ENCODE results near the gene BCL2L15. TPM values are rescaled to one million over a fixed set of nuclear protein-coding genes. Genes with fewer than 3 reads are reported as not detected.

Gene BCL2L15
- total RNA-seq, 1 donor from 2014 or later: 0.04 TPM

DNA sequence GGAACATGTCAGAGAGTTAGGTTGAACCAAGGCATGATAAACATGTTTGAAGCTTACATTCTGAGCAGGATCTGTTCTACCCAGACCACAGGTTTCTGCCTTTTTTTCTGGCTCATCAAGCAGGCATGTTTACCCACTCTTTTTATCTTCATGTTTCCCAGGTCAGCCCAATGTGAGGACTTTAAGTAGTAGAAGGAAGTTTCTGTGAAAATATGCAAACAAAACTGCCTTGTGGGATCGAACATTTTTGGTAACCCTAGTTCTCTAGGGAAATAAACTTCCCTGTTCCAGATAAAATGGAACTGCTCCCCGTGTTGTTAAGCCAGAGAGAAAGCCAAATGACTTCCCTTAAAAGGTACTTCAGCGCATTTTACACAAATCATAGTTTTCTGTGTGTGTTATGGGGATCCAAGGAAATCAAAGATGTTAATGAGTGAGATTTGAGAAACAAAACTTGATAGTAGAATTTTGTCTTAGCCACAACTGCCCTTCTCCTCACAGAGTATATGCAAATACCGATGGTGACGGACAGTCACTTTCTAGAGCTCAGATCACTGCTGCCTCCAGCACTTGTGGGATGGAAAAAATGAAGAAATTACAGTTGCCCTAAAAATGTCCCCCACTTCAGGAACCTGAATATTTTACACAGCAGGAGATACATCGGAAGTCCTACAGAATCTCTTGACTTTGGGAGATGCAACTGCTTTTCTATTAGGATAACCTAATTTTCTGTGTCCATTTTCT lies 41.0 kb upstream of the BCL2L15 start:
- peaks cover 35% of the 10 kb centered on the region for H4K20me1 ChIP-seq (ENCODE audit: low read depth)
- no peaks in the 10 kb centered on the region for H3K9me3 Mint-ChIP-seq
- TF ChIP-seq CTCF (IDR thresholded peaks at IDR 0.05) (no peak), EZH2 (IDR thresholded peaks at IDR 0.05) (no peak), EZH2phosphoT487 (IDR thresholded peaks at IDR 0.05) (no peak)
- H2AFZ ChIP-seq (replicated peaks): peak overlapping the region; percentile 87
- H3K9ac ChIP-seq: peak overlapping the region; percentile 29
- peaks cover 17% of the 10 kb centered on the region for H3K27me3 ChIP-seq
- peaks cover 21% of the 10 kb centered on the region for H3K4me1 ChIP-seq
- peaks cover 37% of the 10 kb centered on the region for H3K79me2 ChIP-seq (ENCODE audit: low read depth)
- H3K4me2 ChIP-seq: peak overlapping the region; percentile 84
- H3K27ac ChIP-seq: no peak overlapping the region
- H3K4me3 Mint-ChIP-seq: peak overlapping the region; percentile 95
- DNase-seq (ENCODE audit: low spot score): no peak
- no peaks in the 10 kb centered on the region for H3K36me3 Mint-ChIP-seq
- H3K36me3 ChIP-seq: no peaks in the 10 kb centered on the region
- H3F3A ChIP-seq (ENCODE audit: low read depth): peaks cover 13% of the 10 kb centered on the region
- peaks cover 3% of the 10 kb centered on the region for H3K27me3 Mint-ChIP-seq (ENCODE audit: insufficient read depth, low read depth)
- no peak overlapping the region for H3K27ac Mint-ChIP-seq
- H3K4me1 Mint-ChIP-seq: peaks cover 33% of the 10 kb centered on the region
- H3K4me3 ChIP-seq: peak overlapping the region; percentile 94
- H3K9me3 ChIP-seq (ENCODE audit: low read depth): no peaks in the 10 kb centered on the region

DNA sequence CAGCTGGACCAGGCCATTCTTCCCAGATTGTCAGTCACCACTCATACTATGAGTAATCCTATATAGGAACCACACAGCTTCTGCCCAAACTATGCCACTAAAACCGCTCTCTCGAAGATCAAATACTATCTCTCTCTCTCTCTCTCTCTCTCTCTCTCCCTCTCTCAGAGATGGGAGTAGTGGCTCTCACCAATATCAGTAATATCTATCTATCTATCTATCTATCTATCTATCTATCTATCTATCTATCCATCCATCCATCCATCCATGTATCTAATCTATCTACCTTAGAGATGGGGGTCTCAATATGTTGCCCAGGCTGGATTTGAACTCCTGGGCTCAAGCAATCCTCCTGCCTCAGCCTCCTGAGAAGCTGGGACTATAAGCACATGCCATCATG lies 37.1 kb upstream of the BCL2L15 start:
- H3K36me3 Mint-ChIP-seq: no peaks in the 10 kb centered on the region
- H3K9me3 Mint-ChIP-seq: no peaks in the 10 kb centered on the region
- H3K4me3 Mint-ChIP-seq: no peak overlapping the region
- Histone ChIP-seq H4K20me1 (ENCODE audit: low read depth) (no peaks in the 10 kb centered on the region), H2AFZ (replicated peaks) (no peak overlapping the region), H3K79me2 (ENCODE audit: low read depth) (no peaks in the 10 kb centered on the region), H3K4me3 (no peak overlapping the region), H3K4me2 (no peak overlapping the region), H3K27ac (no peak overlapping the region), H3K4me1 (no peaks in the 10 kb centered on the region), H3K9me3 (ENCODE audit: low read depth) (no peaks in the 10 kb centered on the region), H3K9ac (no peak overlapping the region), H3K36me3 (no peaks in the 10 kb centered on the region), H3K27me3 (peaks cover 28% of the 10 kb centered on the region), H3F3A (ENCODE audit: low read depth) (no peaks in the 10 kb centered on the region)
- no peak for DNase-seq (ENCODE audit: low spot score)
- peaks cover 8% of the 10 kb centered on the region for H3K4me1 Mint-ChIP-seq
- TF ChIP-seq EZH2phosphoT487 (IDR thresholded peaks at IDR 0.05): no peak
- TF ChIP-seq EZH2 (IDR thresholded peaks at IDR 0.05): no peak
- TF ChIP-seq CTCF (IDR thresholded peaks at IDR 0.05): no peak
- H3K27me3 Mint-ChIP-seq (ENCODE audit: insufficient read depth, low read depth): no peaks in the 10 kb centered on the region
- H3K27ac Mint-ChIP-seq: no peak overlapping the region

DNA sequence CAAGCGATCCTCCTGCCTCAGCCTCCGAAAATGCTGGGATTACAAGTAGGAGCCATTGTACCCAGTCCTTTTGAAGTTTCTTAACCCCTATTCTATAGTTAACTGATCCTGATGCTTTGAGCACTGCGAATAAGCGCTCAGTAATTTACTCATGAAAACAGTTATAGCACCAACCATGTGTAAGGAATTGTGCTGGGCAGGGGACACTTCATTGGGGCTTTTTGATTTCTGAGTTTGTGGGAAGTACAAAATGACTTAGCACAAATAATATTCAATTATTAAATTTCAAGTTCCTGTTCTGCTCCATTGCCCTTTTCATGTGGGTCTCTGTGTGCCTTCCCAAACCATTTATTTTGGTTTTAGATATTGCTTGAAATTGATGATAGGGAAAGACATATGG lies 35.6 kb upstream of the BCL2L15 start:
- H2AFZ ChIP-seq (replicated peaks): no peak overlapping the region
- H3F3A ChIP-seq (ENCODE audit: low read depth): no peaks in the 10 kb centered on the region
- Mint-ChIP-seq H3K9me3 (no peaks in the 10 kb centered on the region), H3K36me3 (no peaks in the 10 kb centered on the region), H3K27me3 (ENCODE audit: insufficient read depth, low read depth) (no peaks in the 10 kb centered on the region), H3K4me1 (no peaks in the 10 kb centered on the region), H3K27ac (no peak overlapping the region), H3K4me3 (no peak overlapping the region)
- no peaks in the 10 kb centered on the region for H3K36me3 ChIP-seq
- no peaks in the 10 kb centered on the region for H3K4me1 ChIP-seq
- H4K20me1 ChIP-seq (ENCODE audit: low read depth): no peaks in the 10 kb centered on the region
- H3K27ac ChIP-seq: no peak overlapping the region
- H3K4me2 ChIP-seq: no peak overlapping the region
- H3K4me3 ChIP-seq: no peak overlapping the region
- H3K79me2 ChIP-seq (ENCODE audit: low read depth): no peaks in the 10 kb centered on the region
- TF ChIP-seq EZH2phosphoT487 (IDR thresholded peaks at IDR 0.05): no peak
- no peak for TF ChIP-seq CTCF (IDR thresholded peaks at IDR 0.05)
- no peak for TF ChIP-seq EZH2 (IDR thresholded peaks at IDR 0.05)
- no peak for DNase-seq (ENCODE audit: low spot score)
- no peak overlapping the region for H3K9ac ChIP-seq
- peaks cover 28% of the 10 kb centered on the region for H3K27me3 ChIP-seq
- no peaks in the 10 kb centered on the region for H3K9me3 ChIP-seq (ENCODE audit: low read depth)
